K562 (cell line): Measurements from ENCODE around the gene GRAMD1B. TPM values are rescaled to one million over a fixed set of nuclear protein-coding genes. Genes with fewer than 3 reads are reported as not detected.

Experiments
- ATF3 ChIP-seq, 2 experiments: fragments of 450-650 bp in 1 of 2; sonication (generic) in 1 of 2; formaldehyde crosslinking in 1 of 2; IDR thresholded peaks in 1 of 2; conservative IDR thresholded peaks in 1 of 2; 2 replicates each; pipeline versions ENCODE4 v1.6.1 to v1.8.1; 2016 to 2023; ENCODE audit warnings: mild to moderate bottlenecking in 2 of 2, moderate library complexity in 2 of 2, inconsistent platforms in 1 of 2, missing genetic modification reagents in 1 of 2
- CTCFL ChIP-seq: IDR thresholded peaks from 2 replicates; pipeline ENCODE4 v1.6.1; 2011; ENCODE audit warnings: borderline replicate concordance, low read depth, mild to moderate bottlenecking, moderate library complexity, low read length; ENCODE audit not compliant: insufficient read depth, poor library complexity, severe bottlenecking
- ESRRB ChIP-seq: fragments of 250-450 bp; sonication (Bioruptor Pico); IDR thresholded peaks from 2 replicates; pipeline ENCODE4 v1.5.0; 2020; ENCODE audit warnings: mild to moderate bottlenecking, moderate library complexity, borderline replicate concordance
- GTF2F1 ChIP-seq: IDR thresholded peaks from 2 replicates; pipeline ENCODE4 v1.6.1; 2011; ENCODE audit warnings: low read depth, low read length, improper control_type of control experiment
- STAT6 ChIP-seq: sonication (generic); formaldehyde crosslinking; IDR thresholded peaks from 2 replicates; pipeline ENCODE4 v1.8.1; 2023; ENCODE audit warnings: mild to moderate bottlenecking, missing genetic modification reagents
- XRCC5 ChIP-seq: fragments of 200-400 bp; formaldehyde crosslinking; IDR thresholded peaks from 2 replicates; pipeline ENCODE4 v1.6.1; 2017; ENCODE audit warnings: low read depth, mild to moderate bottlenecking, low read length
- polyA plus RNA-seq, 8 experiments: library from polyadenylated mRNA; depleted of rRNA in 4 of 8; stranded (reverse) in 5 of 8; unstranded in 3 of 8; fragments of >200 nt; fragmentation: Nextera tagmentation in 2 of 8; fragmentation: Illumina TruSeq in 1 of 8; extraction: Ambion mirVana in 2 of 8; extraction: Trizol in 1 of 8; gene quantifications; 2 replicates each; pipeline versions ENCODE4 v1.2.1 to v1.2.3, GENCODE V29; 2011 to 2014; ENCODE audit warnings: inconsistent platforms in 1 of 8, missing spikeins in 1 of 8
- total RNA-seq, 7 experiments: library from RNA; depleted of rRNA in 6 of 7; stranded (reverse); fragments of >200 nt in 6 of 7; fragmentation: Illumina TruSeq in 2 of 7; extraction: Trizol in 2 of 7; gene quantifications; 2 replicates each; pipeline versions ENCODE4 v1.2.1 to v1.2.3, GENCODE V29; 2011 to 2021; ENCODE audit warnings: low replicate concordance in 1 of 7

Gene GRAMD1B
- total and polyA plus RNA-seq, 9 of the 15 experiments (the other 6 are each of a cell fraction or from before 2014, with no cell fraction given), result 0.31 TPM; not detected in 8

GRCh38 chr11:123426789-123427188 lies 3.3 kb upstream of the GRAMD1B start (continued):
- TF ChIP-seq STAT6 (CRISPR knock-in tag) (no peak), ESRRB (CRISPR knock-in tag) (no peak), ATF3 (IDR thresholded peaks at IDR 0.05) (no peak), ATF3 (CRISPR knock-in tag; conservative IDR thresholded peaks at IDR 0.05) (no peak), XRCC5 (no peak), CTCFL (no peak), GTF2F1 (no peak)
